Thyroid gland (tissue), 4 donors: Measurements from ENCODE around the gene PTDSS2. TPM values are rescaled to one million over a fixed set of nuclear protein-coding genes. Genes with fewer than 3 reads are reported as not detected.

ENCODE experiments used
- DNase-seq, 2 donors: peaks; one replicate each; pipeline ENCODE4 v3.0.0-alpha.2; 2019
- H3K27ac ChIP-seq, 3 donors: fragments of 200-600 bp; sonication (generic); 1 replicate in 2 of 3; 2 replicates in 1 of 3; pipeline ENCODE4 v1.5.1; 2016 to 2019; ENCODE audit warnings: mild to moderate bottlenecking in 1 of 3, moderate library complexity in 1 of 3
- H3K27me3 ChIP-seq: fragments of 200-600 bp; sonication (generic); one replicate; pipeline ENCODE4 v1.5.1; 2019
- H3K36me3 ChIP-seq, 2 donors: fragments of 200-600 bp; sonication (generic); one replicate each; pipeline ENCODE4 v1.5.1; 2016 to 2019
- H3K4me1 ChIP-seq, 2 donors: fragments of 200-600 bp; sonication (generic); one replicate each; pipeline ENCODE4 v1.5.1; 2017 to 2019
- H3K4me3 ChIP-seq, 3 donors: fragments of 200-600 bp; sonication (generic); replicated peaks in 1 of 3; 1 replicate in 2 of 3; 2 replicates in 1 of 3; pipeline ENCODE4 v1.5.1; 2016; ENCODE audit warnings: mild to moderate bottlenecking in 1 of 3
- H3K9me3 ChIP-seq: fragments of 200-600 bp; sonication (generic); one replicate; pipeline ENCODE4 v1.5.1; 2017
- POLR2A ChIP-seq, 2 donors: fragments of 450-650 bp; IDR thresholded peaks; one replicate each; pipeline ENCODE4 v1.6.1; 2017; ENCODE audit warnings: antibody characterized with exemption in 2 of 2, mild to moderate bottlenecking in 2 of 2, moderate library complexity in 1 of 2
- WGBS, 2 donors: methylation state at CpG; one replicate each; pipeline ENCODE4 v1.1.5; 2017; 5-methylcytosine and 5-hydroxymethylcytosine counted together
- intact Hi-C: fragments of 100-400 bp; cut with DNase I; formaldehyde crosslinking; loops from one replicate; pipeline ENCODE4 v1.15.1; 2023
- total RNA-seq, 4 donors: library from RNA; depleted of rRNA; stranded (reverse); fragments of >200 nt; gene quantifications; one replicate each; pipeline ENCODE4 v1.2.3, GENCODE V29; 2016
- TF ChIP-seq, protein P1 (sequence below), 6 experiments: fragments of 200-600 bp in 3 of 6; fragments of 450-650 bp in 3 of 6; sonication (generic) in 3 of 6; IDR thresholded peaks; one replicate each; pipeline ENCODE4 v1.5.1; 2016 to 2019; ENCODE audit warnings: antibody characterized with exemption in 6 of 6, mild to moderate bottlenecking in 2 of 6, inconsistent platforms in 1 of 6, moderate library complexity in 1 of 6

Gene PTDSS2
- total RNA-seq, 4 donors from 2014 or later, result 40.8 to 69.9 (median 41.7) TPM

DNA sequence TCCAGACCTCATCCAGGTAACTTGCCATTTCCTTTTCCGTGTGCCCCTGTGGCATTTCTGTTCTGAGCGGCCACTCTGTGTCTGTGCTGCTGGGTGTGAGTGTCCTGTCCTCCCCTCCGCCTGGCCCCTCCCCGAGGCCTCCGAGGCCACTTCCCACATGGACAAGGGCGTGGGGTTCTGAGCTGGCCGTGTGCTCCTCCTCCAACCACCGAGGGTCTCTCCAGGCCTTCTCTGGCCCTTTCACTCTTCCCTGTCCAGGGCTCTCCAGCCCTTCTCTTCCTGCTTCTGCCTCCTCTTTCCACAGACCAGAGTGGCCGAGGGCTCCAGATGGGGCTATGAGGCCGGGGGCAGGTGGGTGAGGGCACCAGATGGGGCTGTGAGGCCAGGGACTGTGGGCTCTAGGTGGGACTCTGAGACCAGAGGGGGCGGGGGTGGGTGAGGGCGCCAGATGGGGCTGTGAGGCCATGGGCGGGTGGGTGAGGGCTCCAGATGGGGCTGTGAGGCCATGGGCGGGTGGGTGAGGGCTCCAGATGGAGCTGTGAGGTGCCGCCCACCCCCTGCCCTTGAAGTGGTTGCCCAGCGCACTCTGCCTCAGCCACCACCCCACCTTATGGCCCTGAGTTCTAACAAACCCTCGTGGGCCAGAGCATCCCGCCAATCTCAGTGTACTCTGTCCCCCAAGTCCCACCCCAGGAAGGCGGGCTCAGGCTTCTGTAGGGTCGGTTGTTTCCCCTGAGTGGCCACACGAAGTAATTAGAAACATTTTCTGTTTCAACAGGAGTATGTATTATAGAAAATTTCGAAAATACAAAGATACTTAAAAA, 24.1 kb downstream of the PTDSS2 start:
- H3K9me3 ChIP-seq, result no peaks in the 10 kb centered on the region
- H3K4me1 ChIP-seq, result peaks cover 11 to 16% of the 10 kb centered on the region in 2 donors
- H3K4me3 ChIP-seq, result no peak overlapping the region
- intact Hi-C loops, result no loop called here
- no peaks in the 10 kb centered on the region for H3K36me3 ChIP-seq
- no peak overlapping the region for H3K27ac ChIP-seq
- 84 to 89% methylated on average over 18 to 19 of the region's 22 CpGs for WGBS, 2 donors
- TF ChIP-seq, protein P1, sequence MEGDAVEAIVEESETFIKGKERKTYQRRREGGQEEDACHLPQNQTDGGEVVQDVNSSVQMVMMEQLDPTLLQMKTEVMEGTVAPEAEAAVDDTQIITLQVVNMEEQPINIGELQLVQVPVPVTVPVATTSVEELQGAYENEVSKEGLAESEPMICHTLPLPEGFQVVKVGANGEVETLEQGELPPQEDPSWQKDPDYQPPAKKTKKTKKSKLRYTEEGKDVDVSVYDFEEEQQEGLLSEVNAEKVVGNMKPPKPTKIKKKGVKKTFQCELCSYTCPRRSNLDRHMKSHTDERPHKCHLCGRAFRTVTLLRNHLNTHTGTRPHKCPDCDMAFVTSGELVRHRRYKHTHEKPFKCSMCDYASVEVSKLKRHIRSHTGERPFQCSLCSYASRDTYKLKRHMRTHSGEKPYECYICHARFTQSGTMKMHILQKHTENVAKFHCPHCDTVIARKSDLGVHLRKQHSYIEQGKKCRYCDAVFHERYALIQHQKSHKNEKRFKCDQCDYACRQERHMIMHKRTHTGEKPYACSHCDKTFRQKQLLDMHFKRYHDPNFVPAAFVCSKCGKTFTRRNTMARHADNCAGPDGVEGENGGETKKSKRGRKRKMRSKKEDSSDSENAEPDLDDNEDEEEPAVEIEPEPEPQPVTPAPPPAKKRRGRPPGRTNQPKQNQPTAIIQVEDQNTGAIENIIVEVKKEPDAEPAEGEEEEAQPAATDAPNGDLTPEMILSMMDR (IDR thresholded peaks at IDR 0.05), result no peak
- TF ChIP-seq POLR2A (IDR thresholded peaks at IDR 0.05), result no peak
- DNase-seq, result no peak
- no peaks in the 10 kb centered on the region for H3K27me3 ChIP-seq

DNA sequence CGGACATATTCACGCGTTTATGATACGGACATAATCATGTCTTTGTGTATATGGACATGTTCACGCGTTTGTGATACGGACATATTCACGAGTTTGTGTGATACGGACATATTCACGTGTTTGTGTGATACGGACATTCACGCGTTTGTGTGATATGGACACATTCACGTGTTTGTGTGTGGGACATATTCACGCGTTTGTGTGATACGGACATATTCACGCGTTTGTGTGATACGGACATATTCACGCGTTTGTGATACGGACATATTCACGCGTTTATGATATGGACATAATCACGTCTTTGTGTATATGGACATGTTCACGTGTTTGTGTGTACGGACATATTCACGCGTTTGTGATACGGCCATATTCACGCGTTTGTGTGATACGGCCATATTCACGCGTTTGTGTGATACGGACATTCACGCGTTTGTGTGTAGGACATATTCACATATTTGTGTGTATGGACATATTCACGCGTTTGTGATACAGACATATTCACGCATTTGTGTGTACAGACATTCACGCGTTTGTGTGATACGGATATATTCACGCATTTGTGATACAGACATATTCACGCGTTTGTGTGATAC, 24.9 kb downstream of the PTDSS2 start:
- WGBS, 2 donors, result 91 to 92% methylated on average over 48 of the region's 48 CpGs
- no peaks in the 10 kb centered on the region for H3K9me3 ChIP-seq
- DNase-seq, result no peak
- no peak overlapping the region for H3K27ac ChIP-seq
- no peaks in the 10 kb centered on the region for H3K27me3 ChIP-seq
- peaks cover 3 to 8% of the 10 kb centered on the region in 2 donors for H3K4me1 ChIP-seq
- intact Hi-C loops, result no loop called here
- H3K4me3 ChIP-seq, result no peak overlapping the region
- H3K36me3 ChIP-seq, result no peaks in the 10 kb centered on the region
- no peak for TF ChIP-seq POLR2A (IDR thresholded peaks at IDR 0.05)

DNA sequence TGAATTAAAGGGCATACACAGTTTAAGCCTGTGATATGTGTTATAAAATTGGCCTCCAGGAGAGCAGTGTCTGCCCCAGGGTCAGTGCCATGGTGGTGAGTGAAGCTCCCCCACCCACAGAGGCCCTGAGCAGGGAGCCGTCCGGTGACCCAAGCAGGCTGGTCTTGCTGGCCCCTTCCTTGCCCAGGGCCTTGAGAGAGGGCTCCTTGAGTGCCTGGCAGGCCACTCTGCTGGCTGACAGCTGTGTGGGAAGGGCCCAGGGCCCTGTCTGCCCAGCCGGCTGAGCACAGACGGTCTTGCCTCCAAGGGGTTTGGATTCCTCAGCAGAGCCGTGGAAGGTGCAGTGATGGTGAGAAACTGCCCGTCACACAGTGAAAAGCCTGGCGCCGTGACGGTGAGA, 25.9 kb downstream of the PTDSS2 start:
- intact Hi-C loops, result no loop called here
- Histone ChIP-seq H3K27ac (no peak overlapping the region), H3K4me1 (no peaks in the 10 kb centered on the region), H3K36me3 (no peaks in the 10 kb centered on the region), H3K9me3 (no peaks in the 10 kb centered on the region), H3K27me3 (no peaks in the 10 kb centered on the region), H3K4me3 (no peak overlapping the region)
- 87 to 88% methylated on average over 7 to 9 of the region's 9 CpGs for whole genome bisulfite sequencing, 2 donors
- TF ChIP-seq POLR2A (IDR thresholded peaks at IDR 0.05), result no peak
- TF ChIP-seq, protein P1 (IDR thresholded peaks at IDR 0.05), result no peak
- DNase-seq, result no peak

DNA sequence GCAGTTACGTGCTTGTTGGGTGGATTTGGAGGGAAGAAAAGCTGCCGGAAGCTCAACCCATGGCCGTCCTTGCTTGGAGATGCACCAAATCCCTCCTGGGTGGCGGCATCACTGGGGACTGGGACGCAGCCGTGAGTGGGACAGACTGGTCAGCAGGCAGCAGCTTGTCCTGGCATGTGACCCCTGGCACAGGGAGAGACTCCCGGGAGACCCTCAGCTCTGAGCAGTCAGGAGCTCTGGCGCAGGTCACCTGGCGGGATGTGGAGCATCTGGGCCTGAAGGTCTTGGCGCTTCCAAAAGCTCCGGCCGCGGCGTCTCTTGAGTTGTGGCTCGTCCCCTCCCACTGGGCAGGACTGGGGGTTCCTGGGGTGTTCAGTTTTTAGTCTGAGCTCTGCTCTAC, 26.3 kb downstream of the PTDSS2 start:
- H3K4me1 ChIP-seq, result no peaks in the 10 kb centered on the region
- TF ChIP-seq, protein P1 (IDR thresholded peaks at IDR 0.05), result no peak
- no peak for TF ChIP-seq POLR2A (IDR thresholded peaks at IDR 0.05)
- H3K4me3 ChIP-seq, result no peak overlapping the region
- H3K36me3 ChIP-seq, result no peaks in the 10 kb centered on the region
- no peak for DNase-seq
- WGBS, 2 donors, result 92 to 100% methylated on average over 7 to 15 of the region's 15 CpGs
- H3K27ac ChIP-seq, result no peak overlapping the region
- no peaks in the 10 kb centered on the region for H3K9me3 ChIP-seq
- intact Hi-C loops, result no loop called here
- H3K27me3 ChIP-seq, result no peaks in the 10 kb centered on the region

DNA sequence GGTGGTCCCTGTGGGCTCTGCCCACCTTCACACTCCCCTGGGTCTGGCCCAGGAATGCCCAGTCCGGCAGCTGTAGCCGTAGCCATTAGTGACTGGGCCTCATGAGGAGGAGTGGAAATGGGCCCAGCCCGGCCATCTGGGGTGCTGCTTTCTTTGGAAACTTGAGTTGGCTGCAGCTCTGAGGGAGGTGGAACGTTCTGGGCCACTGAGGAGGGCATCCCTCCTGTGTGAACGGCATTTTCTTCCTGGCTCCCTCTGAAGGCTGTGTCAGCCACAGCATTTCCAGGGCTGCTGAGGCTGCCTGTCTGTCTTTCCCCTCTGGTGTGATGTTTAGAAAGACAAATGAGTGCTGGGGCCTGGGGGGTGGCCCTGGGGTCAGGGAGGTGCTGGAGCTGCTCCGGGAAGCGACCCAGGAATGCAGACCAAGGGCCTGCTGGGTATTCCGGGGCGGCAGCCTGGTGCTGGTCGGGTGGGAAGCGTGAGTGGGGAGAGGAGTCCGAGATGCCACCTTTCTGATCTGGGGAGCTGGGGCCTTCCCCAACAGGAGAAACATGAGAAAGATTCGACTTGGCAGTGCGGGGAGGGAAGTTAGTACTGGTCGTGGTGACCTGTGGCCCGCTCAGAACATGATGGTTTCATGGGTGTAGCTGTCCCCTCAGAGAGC, 27.1 kb downstream of the PTDSS2 start:
- Histone ChIP-seq H3K4me1 (no peaks in the 10 kb centered on the region), H3K4me3 (no peak overlapping the region), H3K27ac (no peak overlapping the region), H3K9me3 (no peaks in the 10 kb centered on the region), H3K36me3 (no peaks in the 10 kb centered on the region), H3K27me3 (no peaks in the 10 kb centered on the region)
- no peak for DNase-seq
- no peak for TF ChIP-seq POLR2A (IDR thresholded peaks at IDR 0.05)
- TF ChIP-seq, protein P1 (IDR thresholded peaks at IDR 0.05), result no peak
- whole genome bisulfite sequencing, 2 donors, result 82 to 91% methylated on average over 11 to 15 of the region's 16 CpGs
- intact Hi-C loops, result no loop called here
